ENCODE data around the gene GAREM1. TPM values are rescaled to one million over a fixed set of nuclear protein-coding genes. Genes with fewer than 3 reads are reported as not detected.

The GAREM1 gene
- total RNA-seq, 1 donor from 2014 or later: 5.1 TPM

DNA sequence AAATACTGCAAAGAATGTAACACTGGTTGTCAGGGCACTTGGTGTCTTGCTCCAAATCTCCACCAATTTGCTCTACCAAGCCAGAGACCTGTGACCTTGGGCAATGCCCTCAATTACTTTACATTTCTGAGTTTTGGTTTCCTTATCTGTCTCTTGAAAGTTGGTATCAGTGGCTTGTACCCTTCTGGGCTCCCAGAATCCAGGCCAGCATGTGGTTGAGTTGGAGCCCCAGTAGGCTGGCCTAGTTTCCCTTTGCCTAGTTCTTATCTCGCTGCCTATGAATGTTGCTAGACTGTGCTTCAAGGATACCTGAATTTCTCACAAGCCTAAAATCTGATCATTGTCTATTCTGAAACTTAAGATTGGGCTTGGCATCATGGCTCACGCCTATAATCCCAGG, 254.3 kb downstream of the GAREM1 start:
- no peaks in the 10 kb centered on the region for H3K36me3 Mint-ChIP-seq
- H3K27me3 Mint-ChIP-seq (ENCODE audit: insufficient read depth, low read depth): no peaks in the 10 kb centered on the region
- no peak overlapping the region for H3K4me2 ChIP-seq
- no peak overlapping the region for H3K27ac ChIP-seq
- H3K36me3 ChIP-seq: no peaks in the 10 kb centered on the region
- H3K4me1 Mint-ChIP-seq: no peaks in the 10 kb centered on the region
- H3K4me1 ChIP-seq: no peaks in the 10 kb centered on the region
- no peaks in the 10 kb centered on the region for H3K9me3 ChIP-seq (ENCODE audit: low read depth)
- H3K9ac ChIP-seq: no peak overlapping the region
- DNase-seq (ENCODE audit: low spot score): no peak
- no peak overlapping the region for H3K27ac Mint-ChIP-seq
- H2AFZ ChIP-seq (replicated peaks): no peak overlapping the region
- H3K79me2 ChIP-seq (ENCODE audit: low read depth): no peaks in the 10 kb centered on the region
- no peaks in the 10 kb centered on the region for H3K27me3 ChIP-seq
- TF ChIP-seq EZH2phosphoT487 (IDR thresholded peaks at IDR 0.05) (no peak), EZH2 (IDR thresholded peaks at IDR 0.05) (no peak)
- TF ChIP-seq, protein P1, sequence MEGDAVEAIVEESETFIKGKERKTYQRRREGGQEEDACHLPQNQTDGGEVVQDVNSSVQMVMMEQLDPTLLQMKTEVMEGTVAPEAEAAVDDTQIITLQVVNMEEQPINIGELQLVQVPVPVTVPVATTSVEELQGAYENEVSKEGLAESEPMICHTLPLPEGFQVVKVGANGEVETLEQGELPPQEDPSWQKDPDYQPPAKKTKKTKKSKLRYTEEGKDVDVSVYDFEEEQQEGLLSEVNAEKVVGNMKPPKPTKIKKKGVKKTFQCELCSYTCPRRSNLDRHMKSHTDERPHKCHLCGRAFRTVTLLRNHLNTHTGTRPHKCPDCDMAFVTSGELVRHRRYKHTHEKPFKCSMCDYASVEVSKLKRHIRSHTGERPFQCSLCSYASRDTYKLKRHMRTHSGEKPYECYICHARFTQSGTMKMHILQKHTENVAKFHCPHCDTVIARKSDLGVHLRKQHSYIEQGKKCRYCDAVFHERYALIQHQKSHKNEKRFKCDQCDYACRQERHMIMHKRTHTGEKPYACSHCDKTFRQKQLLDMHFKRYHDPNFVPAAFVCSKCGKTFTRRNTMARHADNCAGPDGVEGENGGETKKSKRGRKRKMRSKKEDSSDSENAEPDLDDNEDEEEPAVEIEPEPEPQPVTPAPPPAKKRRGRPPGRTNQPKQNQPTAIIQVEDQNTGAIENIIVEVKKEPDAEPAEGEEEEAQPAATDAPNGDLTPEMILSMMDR (IDR thresholded peaks at IDR 0.05): no peak
- H3K9me3 Mint-ChIP-seq: no peaks in the 10 kb centered on the region
- no peaks in the 10 kb centered on the region for H3F3A ChIP-seq (ENCODE audit: low read depth)
- no peak overlapping the region for H3K4me3 Mint-ChIP-seq
- no peaks in the 10 kb centered on the region for H4K20me1 ChIP-seq (ENCODE audit: low read depth)
- H3K4me3 ChIP-seq: no peak overlapping the region

DNA sequence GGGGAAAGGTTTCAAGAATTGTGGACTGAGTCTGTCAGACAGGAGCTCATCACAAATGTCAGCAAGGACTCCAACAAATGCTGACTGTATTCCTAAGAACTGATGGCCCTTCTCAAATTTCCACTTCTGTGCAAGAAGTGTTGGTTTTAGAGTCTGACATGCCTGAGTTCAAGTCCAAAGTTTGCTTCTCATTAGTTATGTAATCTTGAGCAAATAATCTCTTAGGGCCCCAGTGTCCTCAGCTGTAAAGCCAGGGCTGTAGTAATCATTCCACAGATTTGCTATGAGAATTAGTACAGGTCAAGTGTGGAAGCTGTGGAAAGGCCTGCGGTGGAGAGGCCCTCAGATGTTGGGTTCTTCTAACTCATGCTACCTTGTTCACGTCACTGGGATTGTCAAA, 257.0 kb downstream of the GAREM1 start:
- Mint-ChIP-seq H3K9me3 (no peaks in the 10 kb centered on the region), H3K4me3 (no peak overlapping the region)

More for the DNA sequence above, 257.0 kb downstream of the GAREM1 start:
- Histone ChIP-seq H3K4me1 (no peaks in the 10 kb centered on the region), H3K4me2 (no peak overlapping the region), H3K36me3 (no peaks in the 10 kb centered on the region), H2AFZ (replicated peaks) (no peak overlapping the region), H3K9me3 (ENCODE audit: low read depth) (no peaks in the 10 kb centered on the region), H3K79me2 (ENCODE audit: low read depth) (no peaks in the 10 kb centered on the region), H3K27me3 (no peaks in the 10 kb centered on the region), H3K4me3 (no peak overlapping the region), H3K9ac (no peak overlapping the region), H4K20me1 (ENCODE audit: low read depth) (no peaks in the 10 kb centered on the region), H3F3A (ENCODE audit: low read depth) (no peaks in the 10 kb centered on the region), H3K27ac (no peak overlapping the region)
- H3K27me3 Mint-ChIP-seq (ENCODE audit: insufficient read depth, low read depth): no peaks in the 10 kb centered on the region
- no peak overlapping the region for H3K27ac Mint-ChIP-seq
- no peak for TF ChIP-seq EZH2phosphoT487 (IDR thresholded peaks at IDR 0.05)
- TF ChIP-seq, protein P1 (IDR thresholded peaks at IDR 0.05): no peak
- TF ChIP-seq EZH2 (IDR thresholded peaks at IDR 0.05): no peak
- H3K4me1 Mint-ChIP-seq: no peaks in the 10 kb centered on the region
- no peak for DNase-seq (ENCODE audit: low spot score)
- H3K36me3 Mint-ChIP-seq: no peaks in the 10 kb centered on the region

Small RNA genes lying within 50 kb of the gene (small RNA-seq; reads per million reads assigned to genes)
- not detected for gene RF00019

Measured in neural progenitor cell (in vitro differentiated cells).